Measurements from ENCODE around the gene PRDM15. TPM values are rescaled to one million over a fixed set of nuclear protein-coding genes. Genes with fewer than 3 reads are reported as not detected.

PRDM15 gene
- total RNA-seq, 2 experiments from 2014 or later, result 13.2 to 14.5 TPM

GRCh38 chr21:41877901-41878830 lies 978 bp downstream of the PRDM15 start:
- CTCF ChIA-PET, result interaction anchor here (0.7 to 1.5 kb wide), 8 partner anchors 8 to 239 kb away, joined by 3 to 9 read pairs (median 4); no protein-coding TSS in a partner anchor
- Mint-ChIP-seq H3K27me3 (no peaks in the 10 kb centered on the region), H3K36me3 (ENCODE audit: low read depth) (peaks cover 14% of the 10 kb centered on the region), H3K27ac (peak overlapping the region; percentile 87), H3K9me3 (no peaks in the 10 kb centered on the region), H3K4me1 (ENCODE audit: low read depth) (peaks cover 24% of the 10 kb centered on the region), H3K4me3 (peak overlapping the region; percentile 87)
- DNase-seq (peak; percentile 32), ATAC-seq (peak; percentile 22)
- intact Hi-C loops (cut with micrococcal nuclease), result no loop called here
- POLR2A ChIA-PET, result interaction anchor here (0.6 to 1.8 kb wide), 19 partner anchors 8 to 356 kb away, joined by 3 to 6 read pairs (median 4); partner anchors contain the start of gene ZBTB21
- TF ChIP-seq, protein P1, sequence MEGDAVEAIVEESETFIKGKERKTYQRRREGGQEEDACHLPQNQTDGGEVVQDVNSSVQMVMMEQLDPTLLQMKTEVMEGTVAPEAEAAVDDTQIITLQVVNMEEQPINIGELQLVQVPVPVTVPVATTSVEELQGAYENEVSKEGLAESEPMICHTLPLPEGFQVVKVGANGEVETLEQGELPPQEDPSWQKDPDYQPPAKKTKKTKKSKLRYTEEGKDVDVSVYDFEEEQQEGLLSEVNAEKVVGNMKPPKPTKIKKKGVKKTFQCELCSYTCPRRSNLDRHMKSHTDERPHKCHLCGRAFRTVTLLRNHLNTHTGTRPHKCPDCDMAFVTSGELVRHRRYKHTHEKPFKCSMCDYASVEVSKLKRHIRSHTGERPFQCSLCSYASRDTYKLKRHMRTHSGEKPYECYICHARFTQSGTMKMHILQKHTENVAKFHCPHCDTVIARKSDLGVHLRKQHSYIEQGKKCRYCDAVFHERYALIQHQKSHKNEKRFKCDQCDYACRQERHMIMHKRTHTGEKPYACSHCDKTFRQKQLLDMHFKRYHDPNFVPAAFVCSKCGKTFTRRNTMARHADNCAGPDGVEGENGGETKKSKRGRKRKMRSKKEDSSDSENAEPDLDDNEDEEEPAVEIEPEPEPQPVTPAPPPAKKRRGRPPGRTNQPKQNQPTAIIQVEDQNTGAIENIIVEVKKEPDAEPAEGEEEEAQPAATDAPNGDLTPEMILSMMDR (IDR thresholded peaks at IDR 0.05), result no peak

- ChIA-PET POLR2A (interaction anchor here (0.9 to 1.5 kb wide), 6 partner anchors 22 to 235 kb away, joined by 3 to 6 read pairs (median 5); partner anchors contain the start of gene ZBTB21), CTCF (interaction anchor here (0.7 to 1.5 kb wide), 8 partner anchors 9 to 240 kb away, joined by 3 to 9 read pairs (median 4); no protein-coding TSS in a partner anchor)
- TF ChIP-seq, protein P1 (IDR thresholded peaks at IDR 0.05), result no peak
- intact Hi-C loops (cut with micrococcal nuclease), result no loop called here
- no peak for ATAC-seq
- DNase-seq, result no peak
- peaks cover 14% of the 10 kb centered on the region for H3K36me3 Mint-ChIP-seq (ENCODE audit: low read depth)
- no peaks in the 10 kb centered on the region for H3K9me3 Mint-ChIP-seq
- peaks cover 24% of the 10 kb centered on the region for H3K4me1 Mint-ChIP-seq (ENCODE audit: low read depth)
- peak overlapping the region; percentile 87 for H3K4me3 Mint-ChIP-seq
- no peak overlapping the region for H3K27ac Mint-ChIP-seq
- no peaks in the 10 kb centered on the region for H3K27me3 Mint-ChIP-seq
Measured at GRCh38 chr21:41876928-41877652, 2.1 kb downstream of the PRDM15 start.

DNA sequence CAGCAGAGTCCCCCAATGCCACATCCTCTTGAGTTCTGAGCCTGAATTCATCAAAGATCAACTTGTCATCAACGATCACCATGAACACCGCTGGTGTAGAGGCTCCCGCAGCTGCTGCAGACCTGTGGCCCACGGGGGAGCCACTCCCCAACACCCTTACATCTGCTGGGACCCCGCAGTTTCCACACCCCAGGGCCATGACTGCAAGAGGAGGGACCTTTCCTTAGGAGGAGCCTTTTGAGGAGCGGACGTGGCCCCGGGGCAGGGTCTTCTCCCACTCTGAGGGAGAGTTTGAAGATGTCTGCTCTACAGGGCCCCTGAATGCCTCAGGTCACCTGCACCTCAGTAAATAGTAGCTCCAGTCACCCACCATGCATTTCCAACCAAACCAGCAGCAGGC lies 2.7 kb downstream of the PRDM15 start:
- H3K4me1 Mint-ChIP-seq (ENCODE audit: low read depth), result peaks cover 24% of the 10 kb centered on the region
- TF ChIP-seq, protein P1 (IDR thresholded peaks at IDR 0.05), result no peak

GRCh38 chr21:41875086-41875485 lies 4.1 kb downstream of the PRDM15 start:
- Mint-ChIP-seq H3K27ac (no peak overlapping the region), H3K27me3 (no peaks in the 10 kb centered on the region), H3K4me3 (no peak overlapping the region), H3K9me3 (no peaks in the 10 kb centered on the region), H3K36me3 (ENCODE audit: low read depth) (peaks cover 14% of the 10 kb centered on the region), H3K4me1 (ENCODE audit: low read depth) (peaks cover 24% of the 10 kb centered on the region)
- TF ChIP-seq, protein P1 (IDR thresholded peaks at IDR 0.05), result no peak
- ATAC-seq, result no peak
- no peak for DNase-seq
- ChIA-PET POLR2A (no interaction called here), CTCF (no interaction called here)
- intact Hi-C loops (cut with micrococcal nuclease), result no loop called here

More for the DNA sequence above, 2.7 kb downstream of the PRDM15 start:
- POLR2A ChIA-PET, result no interaction called here
- peaks cover 14% of the 10 kb centered on the region for H3K36me3 Mint-ChIP-seq (ENCODE audit: low read depth)
- H3K27ac Mint-ChIP-seq, result no peak overlapping the region
- no peak for DNase-seq
- H3K4me3 Mint-ChIP-seq, result no peak overlapping the region
- no peak for ATAC-seq
- H3K27me3 Mint-ChIP-seq, result no peaks in the 10 kb centered on the region
- intact Hi-C loops (cut with micrococcal nuclease), result no loop called here
- CTCF ChIA-PET, result no interaction called here
- no peaks in the 10 kb centered on the region for H3K9me3 Mint-ChIP-seq
